GM21529 (cell line): ENCODE data around the gene ZFHX3.
A peak's percentile ranks its signal among the peaks of the same experiment; 100 is the strongest.

Experiments
- ATAC-seq: cut with Tn5 transposase; IDR thresholded peaks from one replicate; pipeline ENCODE4 v1.9.1; 2021; ENCODE audit not compliant: unreplicated experiment

Gene ZFHX3

GRCh38 chr16:72886346-72886974, 161.5 kb downstream of the ZFHX3 start:
- ATAC-seq: no peak

- ATAC-seq: no peak
Observed at GRCh38 chr16:72884573-72884972, 163.4 kb downstream of the ZFHX3 start.

DNA sequence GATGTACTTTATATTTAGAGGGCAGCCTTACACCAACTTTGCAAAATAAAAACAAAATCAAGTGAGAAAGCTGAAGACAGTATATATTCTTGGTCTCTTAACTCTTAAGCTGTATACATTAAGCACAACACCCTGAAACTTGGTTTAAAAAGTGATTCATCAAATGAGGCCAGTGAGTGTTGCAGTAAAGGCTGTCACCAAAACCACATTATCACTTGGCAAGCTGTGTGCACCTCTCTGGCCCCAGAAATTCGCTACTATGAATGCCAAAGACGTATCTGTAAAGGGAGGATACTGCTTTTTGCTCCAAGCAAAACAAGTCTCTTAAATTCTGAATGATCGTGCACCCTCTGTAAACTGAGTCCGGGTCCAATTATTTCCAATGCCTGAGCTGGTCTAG, 163.9 kb downstream of the ZFHX3 start:
- ATAC-seq: no peak

- ATAC-seq: no peak
Observed at GRCh38 chr16:72879846-72880245, 168.1 kb downstream of the ZFHX3 start.

- ATAC-seq: no peak
Observed at GRCh38 chr16:72878301-72879269, 169.3 kb downstream of the ZFHX3 start.

GRCh38 chr16:72877374-72878028, 170.4 kb downstream of the ZFHX3 start:
- ATAC-seq: no peak

DNA sequence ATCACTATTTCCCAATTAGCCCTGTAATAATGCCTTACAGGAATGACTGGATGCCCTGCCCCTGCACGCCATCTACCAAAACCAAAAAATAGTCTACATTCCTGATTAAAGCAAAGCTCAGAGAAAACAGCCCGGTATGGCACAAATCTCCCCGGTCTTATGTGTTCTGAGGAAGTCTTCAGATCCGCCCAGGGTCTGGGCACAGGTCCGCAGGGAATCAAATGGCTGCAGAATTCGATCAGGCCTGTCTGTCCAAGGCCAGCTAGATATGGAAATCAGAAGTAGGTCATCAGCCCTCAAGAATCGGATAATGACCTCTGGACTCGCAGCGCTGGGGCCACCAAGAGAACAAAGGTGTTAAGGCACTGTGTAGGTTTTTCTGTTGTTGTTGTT, 171.0 kb downstream of the ZFHX3 start:
- ATAC-seq: no peak

DNA sequence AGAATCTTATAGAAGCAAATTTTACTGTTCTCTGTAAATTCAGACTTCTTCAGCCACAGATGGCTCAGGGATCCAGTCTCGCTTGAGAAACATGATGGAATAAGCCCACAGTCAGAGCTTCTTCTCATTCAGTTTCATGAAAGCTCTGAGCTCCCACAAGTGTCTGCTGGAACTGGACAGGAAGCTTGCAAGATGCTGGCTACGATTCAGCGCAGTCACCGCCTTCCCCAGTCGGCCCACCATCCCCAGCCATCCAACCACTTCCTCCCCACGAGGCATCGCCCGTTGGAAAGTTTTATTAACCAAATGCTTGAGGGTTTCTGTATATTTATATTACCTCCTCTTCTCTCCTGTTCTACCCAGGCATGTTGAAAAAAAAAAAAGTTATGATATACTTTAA, 171.7 kb downstream of the ZFHX3 start:
- peak; percentile 64 for ATAC-seq

- no peak for ATAC-seq
Observed at GRCh38 chr16:72875291-72876031, 172.5 kb downstream of the ZFHX3 start.

GRCh38 chr16:72873853-72874252, 174.1 kb downstream of the ZFHX3 start:
- no peak for ATAC-seq

DNA sequence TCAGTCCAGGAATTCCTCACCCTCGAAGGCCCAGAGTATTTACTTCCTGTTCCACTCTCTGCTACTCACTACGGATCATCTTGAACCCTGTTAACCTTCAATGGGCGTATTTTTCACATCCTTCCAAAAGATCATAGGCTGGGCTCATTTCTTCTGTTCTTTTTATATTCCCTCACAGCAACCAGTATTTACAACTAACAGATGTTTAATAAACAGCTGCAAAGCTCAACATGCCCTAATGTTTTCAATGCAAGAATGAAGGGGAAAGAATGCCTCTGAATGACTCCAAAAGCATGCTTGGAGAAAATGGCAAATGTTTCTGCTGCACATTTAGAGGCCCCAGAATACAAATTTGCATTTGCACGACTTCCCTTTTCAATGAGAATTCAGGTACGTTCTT, 174.9 kb downstream of the ZFHX3 start:
- ATAC-seq: no peak

DNA sequence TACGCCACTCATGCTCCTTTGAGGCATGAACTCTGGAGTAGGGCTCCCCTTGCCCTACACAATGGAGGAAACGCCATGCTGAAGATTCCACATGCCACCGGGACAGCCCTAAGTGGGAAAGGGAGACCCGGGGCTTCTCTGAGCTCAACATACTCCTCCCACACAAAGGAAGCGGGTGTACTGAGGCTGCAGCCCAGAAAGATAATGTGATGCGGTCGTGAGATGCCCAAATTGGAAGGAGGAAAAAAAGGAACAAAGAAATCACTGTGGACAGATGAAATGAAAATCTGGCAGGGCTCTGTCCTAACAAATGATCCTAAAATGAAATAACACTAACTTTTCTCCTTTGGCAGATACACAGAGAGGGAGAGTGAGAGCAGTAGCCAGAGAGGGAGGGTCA, 182.1 kb downstream of the ZFHX3 start:
- ATAC-seq: no peak

DNA sequence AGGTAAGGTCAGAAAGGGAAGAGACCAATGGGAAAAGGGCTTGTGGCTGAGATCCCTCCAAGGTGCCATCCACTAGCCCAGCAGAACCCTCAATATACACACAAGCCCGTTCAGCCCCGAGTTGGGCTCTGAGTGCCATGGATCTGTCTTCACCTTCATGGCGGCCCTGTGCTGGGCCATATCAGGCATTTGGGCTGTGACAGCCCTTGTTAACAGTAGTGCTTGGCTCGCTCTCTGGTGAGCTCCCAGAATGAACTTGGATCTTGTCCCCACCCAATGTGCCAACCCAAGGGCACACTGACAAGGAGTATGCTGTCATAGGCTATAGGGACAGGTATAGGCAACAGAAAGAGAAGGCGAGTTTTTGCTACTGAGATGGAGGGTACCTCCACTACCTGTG, 182.7 kb downstream of the ZFHX3 start:
- no peak for ATAC-seq

DNA sequence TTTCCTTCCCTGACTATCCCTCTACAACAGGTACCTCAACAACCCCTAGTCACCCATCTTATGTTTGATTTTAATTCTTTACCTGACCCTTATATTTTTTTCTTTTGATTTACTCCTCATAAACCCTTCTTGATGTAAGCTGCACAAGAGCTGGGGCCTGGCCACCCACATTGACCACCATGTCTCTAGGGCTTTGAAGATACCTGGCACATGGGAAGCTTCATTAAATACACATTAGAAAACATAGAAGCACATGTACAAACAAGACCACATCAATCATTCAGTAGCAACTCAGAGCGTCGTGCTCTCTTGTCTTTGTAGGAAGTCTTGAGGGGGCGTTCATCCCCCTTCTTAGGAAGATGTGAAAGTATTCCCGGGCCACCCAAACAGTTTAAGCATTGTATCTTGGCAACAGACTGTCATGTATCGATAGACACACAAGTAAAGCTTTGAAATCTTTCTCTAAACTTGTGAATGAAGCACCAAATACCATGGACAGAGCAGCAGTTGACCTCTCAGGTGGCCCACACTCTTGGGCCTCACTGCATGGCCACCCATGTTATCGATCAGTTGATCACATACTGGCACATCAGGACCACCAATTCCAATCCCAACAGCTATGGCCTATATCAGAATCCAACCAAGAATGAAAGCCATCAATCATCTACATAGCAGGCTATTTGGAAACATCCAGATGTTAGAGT, 183.6 kb downstream of the ZFHX3 start:
- ATAC-seq: no peak

DNA sequence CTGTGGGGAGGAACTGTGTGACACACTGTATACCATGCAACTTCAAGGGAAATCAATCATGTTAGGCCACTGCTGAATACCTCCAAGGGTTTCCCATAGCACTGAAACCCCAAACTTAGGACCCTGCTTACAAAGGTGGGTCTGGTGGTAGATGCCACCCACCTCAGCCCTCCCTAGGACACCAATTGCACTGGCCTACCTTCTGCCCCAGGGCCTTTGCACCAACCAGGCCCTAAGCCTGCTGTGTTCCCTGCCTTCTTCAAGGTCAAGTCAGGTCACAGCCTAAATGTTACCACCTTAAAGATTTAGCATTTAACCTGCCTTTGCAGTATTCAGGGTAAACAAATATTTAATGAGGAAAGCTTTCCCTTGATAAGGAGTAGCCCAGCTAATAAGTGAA, 185.8 kb downstream of the ZFHX3 start:
- ATAC-seq: no peak

- ATAC-seq: no peak
Observed at GRCh38 chr16:72860726-72861562, 187.0 kb downstream of the ZFHX3 start.

- ATAC-seq: no peak
Observed at GRCh38 chr16:72859581-72859980, 188.3 kb downstream of the ZFHX3 start.

DNA sequence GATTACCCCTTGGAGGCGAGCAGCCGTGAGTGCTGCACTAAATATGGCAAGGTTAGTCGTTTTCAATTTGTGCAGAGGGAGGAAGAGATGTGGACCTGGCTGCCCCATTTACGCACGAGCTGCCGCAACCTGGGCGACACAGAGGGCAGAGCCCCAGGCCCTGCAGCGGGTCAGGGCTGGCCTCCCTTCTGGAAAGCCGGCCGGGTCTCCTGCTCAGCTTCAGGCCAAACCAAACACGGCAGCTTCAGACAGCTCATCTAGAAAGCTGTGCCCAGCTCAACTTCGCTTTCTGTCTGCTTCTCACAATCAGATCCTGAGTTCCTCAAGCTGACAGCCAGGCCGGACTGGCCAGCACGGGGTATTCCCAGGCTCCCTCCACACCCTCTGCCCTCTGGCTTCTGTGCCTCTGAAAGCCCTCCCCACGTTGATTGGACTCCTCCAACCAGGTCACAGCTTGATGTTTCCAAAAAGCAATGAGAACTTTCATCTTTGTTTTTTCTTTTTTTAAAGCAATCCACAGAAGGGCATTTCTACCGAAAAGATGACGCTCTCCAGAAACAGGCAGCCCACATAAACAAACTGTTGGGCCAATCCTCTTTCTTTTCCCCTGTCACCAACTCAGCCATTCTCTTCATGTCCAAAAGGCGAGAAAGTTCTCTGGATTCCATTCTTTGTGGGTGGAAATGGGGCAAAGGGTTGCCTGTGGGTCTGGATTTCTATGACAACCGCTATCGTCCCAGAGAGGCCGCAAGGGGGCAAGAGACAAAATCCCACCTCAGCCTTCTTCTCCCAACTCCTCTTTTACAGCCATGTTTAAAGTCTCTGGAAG, 189.0 kb downstream of the ZFHX3 start:
- ATAC-seq: no peak
